Colonic mucosa (tissue), 4 donors: ENCODE results near the gene PTPN13. TPM values are rescaled to one million over a fixed set of nuclear protein-coding genes. Genes with fewer than 3 reads are reported as not detected.

Experiments used
- DNase-seq: peaks from one replicate; pipeline ENCODE4 v3.0.0-alpha.2; 2020
- H3K27ac ChIP-seq: fragments of 200-600 bp; one replicate; pipeline ENCODE4 v1.8.0; 2021
- H3K27me3 ChIP-seq: fragments of 200-600 bp; one replicate; pipeline ENCODE4 v1.8.0; 2021
- H3K36me3 ChIP-seq: fragments of 200-600 bp; one replicate; pipeline ENCODE4 v1.8.0; 2021
- H3K4me1 ChIP-seq: fragments of 200-600 bp; one replicate; pipeline ENCODE4 v1.8.0; 2021; ENCODE audit warnings: mild to moderate bottlenecking
- H3K4me3 ChIP-seq: fragments of 200-600 bp; one replicate; pipeline ENCODE4 v1.8.0; 2021
- H3K9ac ChIP-seq, 2 donors: one replicate each; pipeline ENCODE4 v1.7.0; 2013; ENCODE audit warnings: control low read depth in 2 of 2, low read depth in 2 of 2, low read length in 2 of 2
- H3K9me3 ChIP-seq: fragments of 200-600 bp; one replicate; pipeline ENCODE4 v1.8.0; 2021
- CTCF ChIP-seq: fragments of 200-600 bp; IDR thresholded peaks from one replicate; pipeline ENCODE4 v1.8.0; 2022; ENCODE audit warnings: antibody characterized with exemption, mild to moderate bottlenecking
- intact Hi-C: fragments of 100-400 bp; cut with DNase I; formaldehyde crosslinking; loops from one replicate; pipeline ENCODE4 v1.14.1; 2022
- total RNA-seq, 2 donors: library from RNA; stranded (reverse); fragmentation: NEBNext Ultra II Directional in 1 of 2; extraction: Animal tissue kit (Norgen Biotek cat#: 25700) in 1 of 2; gene quantifications; one replicate each; pipeline ENCODE4 v1.2.1, GENCODE V29; 2021
- donor health status: healthy.
- donor health status: DM: no; HTN: no; CAD: no.
- donor health status: DM: no; HTN: no; CAD: no.

Gene PTPN13
- total RNA-seq, 2 donors from 2014 or later, result 2.6 to 4.2 TPM

GRCh38 chr4:86603311-86603885, 9.3 kb downstream of the PTPN13 start:
- Histone ChIP-seq H3K4me3 (no peak overlapping the region), H3K27me3 (no peaks in the 10 kb centered on the region), H3K27ac (no peak overlapping the region), H3K9me3 (no peaks in the 10 kb centered on the region), H3K4me1 (no peaks in the 10 kb centered on the region), H3K9ac (no peak overlapping the region), H3K36me3 (no peaks in the 10 kb centered on the region)
- DNase-seq, result no peak
- TF ChIP-seq CTCF, result no peak
- intact Hi-C loops, result no loop called here

- no peaks in the 10 kb centered on the region for H3K36me3 ChIP-seq
- no peak overlapping the region for H3K4me3 ChIP-seq
- TF ChIP-seq CTCF, result no peak
- no peak overlapping the region for H3K9ac ChIP-seq
- H3K9me3 ChIP-seq, result no peaks in the 10 kb centered on the region
- H3K4me1 ChIP-seq, result no peaks in the 10 kb centered on the region
- no peak overlapping the region for H3K27ac ChIP-seq
- intact Hi-C loops, result no loop called here
- H3K27me3 ChIP-seq, result no peaks in the 10 kb centered on the region
- DNase-seq, result no peak
Measured at GRCh38 chr4:86606809-86607208, 12.7 kb downstream of the PTPN13 start.

- TF ChIP-seq CTCF, result no peak
- intact Hi-C loops, result no loop called here
- H3K9ac ChIP-seq, result no peak overlapping the region
Measured at GRCh38 chr4:86608757-86609375, 14.8 kb downstream of the PTPN13 start.

DNA sequence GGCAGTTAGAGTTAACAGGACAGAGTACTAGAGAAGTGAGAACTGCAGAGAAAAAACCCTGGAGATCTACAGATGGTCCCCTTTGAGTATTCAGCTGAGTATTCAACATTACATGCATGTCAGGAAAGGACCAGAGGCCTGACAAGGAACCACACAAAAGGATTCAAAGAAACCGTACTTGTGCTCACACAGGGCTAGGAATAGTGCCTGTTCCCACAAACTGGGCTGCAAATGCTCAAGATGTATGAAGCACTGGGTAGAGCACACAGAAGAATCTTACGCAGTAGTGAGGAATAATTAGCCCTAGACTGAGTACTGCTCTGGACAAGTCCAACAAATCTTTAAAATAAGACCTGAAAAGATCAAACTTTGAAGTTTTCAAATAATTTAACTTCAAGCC, 17.6 kb downstream of the PTPN13 start:
- no peaks in the 10 kb centered on the region for H3K36me3 ChIP-seq
- H3K27ac ChIP-seq, result no peak overlapping the region
- DNase-seq, result no peak
- H3K9ac ChIP-seq, result no peak overlapping the region
- H3K27me3 ChIP-seq, result no peaks in the 10 kb centered on the region
- no peaks in the 10 kb centered on the region for H3K4me1 ChIP-seq
- H3K9me3 ChIP-seq, result no peaks in the 10 kb centered on the region
- intact Hi-C loops, result no loop called here
- H3K4me3 ChIP-seq, result no peak overlapping the region
- TF ChIP-seq CTCF, result no peak

More at GRCh38 chr4:86608757-86609375, 14.8 kb downstream of the PTPN13 start:
- DNase-seq, result no peak
- no peak overlapping the region for H3K4me3 ChIP-seq
- H3K36me3 ChIP-seq, result no peaks in the 10 kb centered on the region
- H3K27ac ChIP-seq, result no peak overlapping the region
- H3K9me3 ChIP-seq, result no peaks in the 10 kb centered on the region
- H3K4me1 ChIP-seq, result no peaks in the 10 kb centered on the region
- no peaks in the 10 kb centered on the region for H3K27me3 ChIP-seq

DNA sequence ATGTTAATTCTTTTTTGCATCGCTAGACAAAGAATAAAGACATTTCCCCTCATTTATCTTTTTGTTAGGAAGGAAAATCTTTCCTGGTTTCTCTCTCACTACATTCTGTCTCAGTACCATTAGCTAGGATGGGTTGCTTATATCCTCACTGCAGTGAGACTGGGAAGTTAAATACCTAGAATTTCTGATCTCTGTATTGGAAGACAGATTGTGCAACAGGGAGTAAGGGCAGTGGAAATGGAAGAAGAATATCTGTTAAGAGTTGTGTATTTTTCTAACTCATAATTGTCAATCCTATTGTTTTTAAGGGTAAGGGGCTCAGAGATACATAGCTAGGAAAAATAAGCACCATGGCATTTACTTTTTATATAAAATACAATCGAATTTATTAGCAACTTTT, 19.6 kb downstream of the PTPN13 start:
- no peak overlapping the region for H3K4me3 ChIP-seq
- no peak overlapping the region for H3K9ac ChIP-seq
- no peak for TF ChIP-seq CTCF
- no peak overlapping the region for H3K27ac ChIP-seq
- intact Hi-C loops, result no loop called here
- no peaks in the 10 kb centered on the region for H3K36me3 ChIP-seq
- H3K27me3 ChIP-seq, result no peaks in the 10 kb centered on the region
- no peaks in the 10 kb centered on the region for H3K4me1 ChIP-seq
- H3K9me3 ChIP-seq, result no peaks in the 10 kb centered on the region
- DNase-seq, result no peak
